ENCODE data around the gene TBC1D2.

Gene TBC1D2

GRCh38 chr9:98199388-98200033, 55.9 kb downstream of the TBC1D2 start:
- Histone ChIP-seq H3K9me3 (ENCODE audit: control insufficient read depth, low read length) (no peaks in the 10 kb centered on the region), H3K4me1 (ENCODE audit: control insufficient read depth, insufficient read depth, low read length, poor library complexity, severe bottlenecking) (no peaks in the 10 kb centered on the region), H3K36me3 (ENCODE audit: control insufficient read depth, insufficient read depth, low read length) (no peaks in the 10 kb centered on the region), H3K4me3 (ENCODE audit: insufficient read depth, low read depth, low read length, poor library complexity, severe bottlenecking) (no peak overlapping the region), H3K27me3 (replicated peaks; ENCODE audit: control insufficient read depth, insufficient read depth, low read length, poor library complexity, severe bottlenecking) (no peaks in the 10 kb centered on the region), H3K27ac (ENCODE audit: insufficient read depth, low read length, poor library complexity, severe bottlenecking) (no peak overlapping the region)
- DNase-seq = no peak

GRCh38 chr9:98195671-98196070, 59.8 kb downstream of the TBC1D2 start:
- Histone ChIP-seq H3K36me3 (ENCODE audit: control insufficient read depth, insufficient read depth, low read length) (no peaks in the 10 kb centered on the region), H3K27ac (ENCODE audit: insufficient read depth, low read length, poor library complexity, severe bottlenecking) (no peak overlapping the region), H3K9me3 (ENCODE audit: control insufficient read depth, low read length) (no peaks in the 10 kb centered on the region), H3K4me3 (ENCODE audit: insufficient read depth, low read depth, low read length, poor library complexity, severe bottlenecking) (no peak overlapping the region), H3K27me3 (replicated peaks; ENCODE audit: control insufficient read depth, insufficient read depth, low read length, poor library complexity, severe bottlenecking) (no peaks in the 10 kb centered on the region), H3K4me1 (ENCODE audit: control insufficient read depth, insufficient read depth, low read length, poor library complexity, severe bottlenecking) (peaks cover 18% of the 10 kb centered on the region)
- no peak for DNase-seq

GRCh38 chr9:98193336-98193944, 62.0 kb downstream of the TBC1D2 start:
- no peaks in the 10 kb centered on the region for H3K36me3 ChIP-seq (ENCODE audit: control insufficient read depth, insufficient read depth, low read length)

GRCh38 chr9:98192503-98193335, 62.7 kb downstream of the TBC1D2 start, which contains the start of gene CORO2A:
TSS of gene CORO2A (minus strand) at chr9:98192637. CDS start at chr9:98157660, 34,977 bp downstream.
- Histone ChIP-seq H3K36me3 (ENCODE audit: control insufficient read depth, insufficient read depth, low read length) (no peaks in the 10 kb centered on the region), H3K9me3 (ENCODE audit: control insufficient read depth, low read length) (no peaks in the 10 kb centered on the region), H3K27ac (ENCODE audit: insufficient read depth, low read length, poor library complexity, severe bottlenecking) (peak within 1 kb of the TSS; percentile 56), H3K27me3 (replicated peaks; ENCODE audit: control insufficient read depth, insufficient read depth, low read length, poor library complexity, severe bottlenecking) (no peaks in the 10 kb centered on the region), H3K4me1 (ENCODE audit: control insufficient read depth, insufficient read depth, low read length, poor library complexity, severe bottlenecking) (peaks cover 27% of the 10 kb centered on the region), H3K4me3 (ENCODE audit: insufficient read depth, low read depth, low read length, poor library complexity, severe bottlenecking) (peak within 1 kb of the TSS; percentile 87)
- peak; percentile 56 to 67 (median 63) for DNase-seq

More at GRCh38 chr9:98193336-98193944, 62.0 kb downstream of the TBC1D2 start:
- no peak for DNase-seq
- Histone ChIP-seq H3K4me3 (ENCODE audit: insufficient read depth, low read depth, low read length, poor library complexity, severe bottlenecking) (peak overlapping the region; percentile 70), H3K9me3 (ENCODE audit: control insufficient read depth, low read length) (no peaks in the 10 kb centered on the region), H3K27me3 (replicated peaks; ENCODE audit: control insufficient read depth, insufficient read depth, low read length, poor library complexity, severe bottlenecking) (no peaks in the 10 kb centered on the region), H3K4me1 (ENCODE audit: control insufficient read depth, insufficient read depth, low read length, poor library complexity, severe bottlenecking) (peaks cover 27% of the 10 kb centered on the region), H3K27ac (ENCODE audit: insufficient read depth, low read length, poor library complexity, severe bottlenecking) (peak overlapping the region; percentile 56)

GRCh38 chr9:98191671-98192502, 63.6 kb downstream of the TBC1D2 start:
- no peaks in the 10 kb centered on the region for H3K9me3 ChIP-seq (ENCODE audit: control insufficient read depth, low read length)
- H3K27ac ChIP-seq (ENCODE audit: insufficient read depth, low read length, poor library complexity, severe bottlenecking) = peak overlapping the region; percentile 39
- peaks cover 27% of the 10 kb centered on the region for H3K4me1 ChIP-seq (ENCODE audit: control insufficient read depth, insufficient read depth, low read length, poor library complexity, severe bottlenecking)
- no peaks in the 10 kb centered on the region for H3K36me3 ChIP-seq (ENCODE audit: control insufficient read depth, insufficient read depth, low read length)
- DNase-seq = peak; percentile 13 to 34 (median 27)
- peak overlapping the region; percentile 87 for H3K4me3 ChIP-seq (ENCODE audit: insufficient read depth, low read depth, low read length, poor library complexity, severe bottlenecking)
- no peaks in the 10 kb centered on the region for H3K27me3 ChIP-seq (replicated peaks; ENCODE audit: control insufficient read depth, insufficient read depth, low read length, poor library complexity, severe bottlenecking)

- H3K4me3 ChIP-seq (ENCODE audit: insufficient read depth, low read depth, low read length, poor library complexity, severe bottlenecking) = peak overlapping the region; percentile 87
- peak overlapping the region; percentile 39 for H3K27ac ChIP-seq (ENCODE audit: insufficient read depth, low read length, poor library complexity, severe bottlenecking)
- H3K9me3 ChIP-seq (ENCODE audit: control insufficient read depth, low read length) = no peaks in the 10 kb centered on the region
- no peaks in the 10 kb centered on the region for H3K27me3 ChIP-seq (replicated peaks; ENCODE audit: control insufficient read depth, insufficient read depth, low read length, poor library complexity, severe bottlenecking)
- H3K36me3 ChIP-seq (ENCODE audit: control insufficient read depth, insufficient read depth, low read length) = no peaks in the 10 kb centered on the region
- no peak for DNase-seq
- H3K4me1 ChIP-seq (ENCODE audit: control insufficient read depth, insufficient read depth, low read length, poor library complexity, severe bottlenecking) = peaks cover 27% of the 10 kb centered on the region
Observed at GRCh38 chr9:98191181-98191608, 64.3 kb downstream of the TBC1D2 start.

GRCh38 chr9:98190757-98191105, 64.7 kb downstream of the TBC1D2 start:
- H3K36me3 ChIP-seq (ENCODE audit: control insufficient read depth, insufficient read depth, low read length) = no peaks in the 10 kb centered on the region
- H3K4me3 ChIP-seq (ENCODE audit: insufficient read depth, low read depth, low read length, poor library complexity, severe bottlenecking) = no peak overlapping the region
- H3K9me3 ChIP-seq (ENCODE audit: control insufficient read depth, low read length) = no peaks in the 10 kb centered on the region
- H3K27ac ChIP-seq (ENCODE audit: insufficient read depth, low read length, poor library complexity, severe bottlenecking) = no peak overlapping the region
- DNase-seq = no peak
- peaks cover 27% of the 10 kb centered on the region for H3K4me1 ChIP-seq (ENCODE audit: control insufficient read depth, insufficient read depth, low read length, poor library complexity, severe bottlenecking)
- no peaks in the 10 kb centered on the region for H3K27me3 ChIP-seq (replicated peaks; ENCODE audit: control insufficient read depth, insufficient read depth, low read length, poor library complexity, severe bottlenecking)

GRCh38 chr9:98189412-98189811, 66.0 kb downstream of the TBC1D2 start:
- no peaks in the 10 kb centered on the region for H3K36me3 ChIP-seq (ENCODE audit: control insufficient read depth, insufficient read depth, low read length)

GRCh38 chr9:98187926-98188325, 67.5 kb downstream of the TBC1D2 start:
- no peak overlapping the region for H3K4me3 ChIP-seq (ENCODE audit: insufficient read depth, low read depth, low read length, poor library complexity, severe bottlenecking)
- no peaks in the 10 kb centered on the region for H3K9me3 ChIP-seq (ENCODE audit: control insufficient read depth, low read length)
- H3K27me3 ChIP-seq (replicated peaks; ENCODE audit: control insufficient read depth, insufficient read depth, low read length, poor library complexity, severe bottlenecking) = no peaks in the 10 kb centered on the region
- DNase-seq = no peak
- H3K36me3 ChIP-seq (ENCODE audit: control insufficient read depth, insufficient read depth, low read length) = no peaks in the 10 kb centered on the region
- H3K4me1 ChIP-seq (ENCODE audit: control insufficient read depth, insufficient read depth, low read length, poor library complexity, severe bottlenecking) = peaks cover 24% of the 10 kb centered on the region
- H3K27ac ChIP-seq (ENCODE audit: insufficient read depth, low read length, poor library complexity, severe bottlenecking) = no peak overlapping the region

More at GRCh38 chr9:98189412-98189811, 66.0 kb downstream of the TBC1D2 start:
- no peak for DNase-seq
- Histone ChIP-seq H3K4me1 (ENCODE audit: control insufficient read depth, insufficient read depth, low read length, poor library complexity, severe bottlenecking) (peaks cover 27% of the 10 kb centered on the region), H3K27me3 (replicated peaks; ENCODE audit: control insufficient read depth, insufficient read depth, low read length, poor library complexity, severe bottlenecking) (no peaks in the 10 kb centered on the region), H3K27ac (ENCODE audit: insufficient read depth, low read length, poor library complexity, severe bottlenecking) (no peak overlapping the region), H3K4me3 (ENCODE audit: insufficient read depth, low read depth, low read length, poor library complexity, severe bottlenecking) (no peak overlapping the region), H3K9me3 (ENCODE audit: control insufficient read depth, low read length) (no peaks in the 10 kb centered on the region)
